K562 (cell line): ENCODE results near the gene CELSR1. TPM values are rescaled to one million over a fixed set of nuclear protein-coding genes. Genes with fewer than 3 reads are reported as not detected.

Source experiments
- ATAC-seq: fragments of 200-7000 bp; cut with Tn5 transposase; 3 replicates; pipeline ENCODE4 v1.9.1; 2020; ENCODE audit warnings: moderate library complexity
- BruUV-seq: library from RNA; stranded (reverse); fragments of 400-500 nt; replicated peaks from 2 replicates; lab custom pipeline; 2021; lab: Mats Ljungman, UMichigan
- CTCF ChIA-PET: fragments of 300-600 bp; formaldehyde crosslinking; extraction: SDS; loops from one replicate; lab custom pipeline; 2021; ENCODE audit warnings: low intra/inter-chr PET ratio; lab: Yijun Ruan, JAX
- POLR2A ChIA-PET: fragments of 300-600, 350-650 bp; sonication (Branson Sonifier 250); formaldehyde crosslinking; extraction: SDS; loops from one replicate; lab custom pipeline; 2021; ENCODE audit warnings: antibody characterized with exemption, inconsistent platforms; lab: Yijun Ruan, JAX
- DNase-seq, 4 experiments: peaks; one replicate each; pipeline versions ENCODE4 v3.0.0 to v3.0.0-alpha.2; 2011 to 2018; ENCODE audit warnings: low spot score in 3 of 4, mixed read lengths in 3 of 4; ENCODE audit errors: extremely low read depth in 1 of 4
- FAIRE-seq: peaks from 2 replicates; lab custom pipeline; 2011; peaks lifted over from hg19 to GRCh38; lab: Jason Lieb, UNC
- H2AFZ ChIP-seq: 2 replicates; pipeline ENCODE4 v1.6.0; 2011; ENCODE audit warnings: low read depth, low read length, control low read depth, inconsistent platforms
- H3K27ac ChIP-seq: fragments of 200-600 bp; 3 replicates; pipeline ENCODE4 v1.8.0; 2011; ENCODE audit warnings: low read depth, mild to moderate bottlenecking, control low read depth, inconsistent platforms, low read length, moderate library complexity, mixed read lengths; ENCODE audit errors: extremely low read depth
- H3K27me3 ChIP-seq, 2 experiments: fragments of 300-600 bp in 1 of 2; 2 replicates in 1 of 2; 3 replicates in 1 of 2; pipeline versions ENCODE4 v1.6.0 to v1.8.0; 2011; ENCODE audit warnings: inconsistent platforms in 2 of 2, low read length in 2 of 2, mild to moderate bottlenecking in 1 of 2, mixed read lengths in 1 of 2, moderate library complexity in 1 of 2; ENCODE audit not compliant: control insufficient read depth in 2 of 2, insufficient read depth in 2 of 2
- H3K36me3 ChIP-seq: fragments of 300-600 bp; 3 replicates; pipeline ENCODE4 v1.8.0; 2011; ENCODE audit warnings: mild to moderate bottlenecking, low read length, inconsistent platforms; ENCODE audit not compliant: control insufficient read depth, insufficient read depth
- H3K4me1 ChIP-seq, 2 experiments: fragments of 200-600 bp in 1 of 2; replicated peaks in 1 of 2; 2 replicates in 1 of 2; 3 replicates in 1 of 2; pipeline versions ENCODE4 v1.5.1 to v1.8.0; 2011; ENCODE audit warnings: inconsistent platforms in 2 of 2, low read length in 2 of 2, mild to moderate bottlenecking in 1 of 2, mixed read lengths in 1 of 2, moderate library complexity in 1 of 2; ENCODE audit not compliant: control insufficient read depth in 2 of 2, insufficient read depth in 2 of 2
- H3K4me2 ChIP-seq: 2 replicates; pipeline ENCODE4 v1.6.1; 2011; ENCODE audit warnings: low read length, control low read depth, inconsistent platforms, mixed read lengths; ENCODE audit not compliant: insufficient read depth
- H3K4me3 ChIP-seq: fragments of 200-600 bp; sonication (generic), shearing (Covaris generic); 2 replicates; pipeline ENCODE4 v1.5.1; 2016; ENCODE audit warnings: control low read depth, inconsistent platforms
- H3K79me2 ChIP-seq: fragments of 200-600 bp; 3 replicates; pipeline ENCODE4 v1.8.0; 2011; ENCODE audit warnings: low read length, inconsistent platforms; ENCODE audit not compliant: control insufficient read depth, insufficient read depth
- H3K9ac ChIP-seq, 2 experiments: 2 replicates each; pipeline versions ENCODE4 v1.6.0 to v1.6.1; 2011; ENCODE audit warnings: low read depth in 2 of 2, low read length in 2 of 2, control low read depth in 1 of 2, inconsistent platforms in 1 of 2, mild to moderate bottlenecking in 1 of 2, mixed read lengths in 1 of 2; ENCODE audit not compliant: insufficient read depth in 1 of 2
- H3K9me1 ChIP-seq: one replicate; pipeline ENCODE4 v1.6.0; 2011; ENCODE audit warnings: inconsistent platforms, mild to moderate bottlenecking, low read length, moderate library complexity; ENCODE audit not compliant: control insufficient read depth, insufficient read depth
- H3K9me3 ChIP-seq: replicated peaks from 2 replicates; pipeline ENCODE4 v1.5.1; 2011; ENCODE audit warnings: low read depth, low read length, inconsistent platforms; ENCODE audit not compliant: control insufficient read depth, insufficient read depth
- H4K20me1 ChIP-seq: replicated peaks from 2 replicates; pipeline ENCODE4 v1.6.1; 2011; ENCODE audit warnings: low read length, inconsistent platforms, mixed read lengths; ENCODE audit not compliant: control insufficient read depth, insufficient read depth
- JUNB ChIP-seq: fragments of 450-650 bp; formaldehyde crosslinking; conservative IDR thresholded peaks from 2 replicates; pipeline ENCODE4 v1.4.0; 2020; ENCODE audit warnings: mild to moderate bottlenecking
- NBN ChIP-seq: fragments of 450-650 bp; IDR thresholded peaks from 2 replicates; pipeline ENCODE4 v1.6.1; 2016; ENCODE audit warnings: low read depth, mild to moderate bottlenecking
- NELFE ChIP-seq: IDR thresholded peaks from 2 replicates; pipeline ENCODE4 v1.6.1; 2011; ENCODE audit warnings: mild to moderate bottlenecking; ENCODE audit not compliant: insufficient read depth, insufficient read length
- RAD51 ChIP-seq: fragments of 450-650 bp; IDR thresholded peaks from 2 replicates; pipeline ENCODE4 v1.7.1; 2016; ENCODE audit warnings: low read depth, mild to moderate bottlenecking, borderline replicate concordance
- ZNF133 ChIP-seq: fragments of 250-450 bp; sonication (Bioruptor Pico); IDR thresholded peaks from 2 replicates; pipeline ENCODE4 v1.4.0; 2020; ENCODE audit warnings: mild to moderate bottlenecking
- ZNF431 ChIP-seq: sonication (generic); formaldehyde crosslinking; IDR thresholded peaks from 2 replicates; pipeline ENCODE4 v1.8.0; 2022; ENCODE audit warnings: mild to moderate bottlenecking, missing genetic modification reagents
- WGBS: fragments of 100-300 bp; shearing (Covaris generic); methylation state at CpG from one replicate; pipeline ENCODE4 v1.1.6; 2016; ENCODE audit warnings: low coverage, mixed read lengths; ENCODE audit not compliant: insufficient coverage; ENCODE audit errors: missing lambda C conversion rate; 5-methylcytosine and 5-hydroxymethylcytosine counted together
- in situ Hi-C: fragments of 300-500 bp; cut with MboI; formaldehyde crosslinking; loops from 4 replicates; pipeline ENCODE4 v1.15.0; 2018; ENCODE audit warnings: inconsistent platforms, mixed read lengths
- intact Hi-C: fragments of 100-400 bp; cut with micrococcal nuclease; formaldehyde crosslinking; loops from 2 replicates; pipeline ENCODE4 v1.14.2; 2022
- polyA plus RNA-seq, 8 experiments: library from polyadenylated mRNA; depleted of rRNA in 4 of 8; stranded (reverse) in 5 of 8; unstranded in 3 of 8; fragments of >200 nt; fragmentation: Nextera tagmentation in 2 of 8; fragmentation: Illumina TruSeq in 1 of 8; extraction: Ambion mirVana in 2 of 8; extraction: Trizol in 1 of 8; gene quantifications; 2 replicates each; pipeline versions ENCODE4 v1.2.1 to v1.2.3, GENCODE V29; 2011 to 2014; ENCODE audit warnings: inconsistent platforms in 1 of 8, missing spikeins in 1 of 8
- total RNA-seq, 7 experiments: library from RNA; depleted of rRNA in 6 of 7; stranded (reverse); fragments of >200 nt in 6 of 7; fragmentation: Illumina TruSeq in 2 of 7; extraction: Trizol in 2 of 7; gene quantifications; 2 replicates each; pipeline versions ENCODE4 v1.2.1 to v1.2.3, GENCODE V29; 2011 to 2021; ENCODE audit warnings: low replicate concordance in 1 of 7
- TF ChIP-seq, protein P1 (sequence below): fragments of 250-450 bp; sonication (Bioruptor Pico); IDR thresholded peaks from 2 replicates; pipeline ENCODE4 v1.4.0; 2020; ENCODE audit warnings: mild to moderate bottlenecking, moderate library complexity, borderline replicate concordance

CELSR1 gene
- total and polyA plus RNA-seq, 9 of the 15 experiments (the other 6 are each of a cell fraction or from before 2014, with no cell fraction given): under 0.01 to 0.09 TPM; not detected in 7

GRCh38 chr22:46407748-46408147, 129.7 kb downstream of the CELSR1 start:
- Histone ChIP-seq H3K27me3 (peaks cover 20 to 75% of the 10 kb centered on the region in 2 experiments; a peak in 4 of 5 replicates), H3K9me3 (no peaks in the 10 kb centered on the region)
- FAIRE-seq: no peak

DNA sequence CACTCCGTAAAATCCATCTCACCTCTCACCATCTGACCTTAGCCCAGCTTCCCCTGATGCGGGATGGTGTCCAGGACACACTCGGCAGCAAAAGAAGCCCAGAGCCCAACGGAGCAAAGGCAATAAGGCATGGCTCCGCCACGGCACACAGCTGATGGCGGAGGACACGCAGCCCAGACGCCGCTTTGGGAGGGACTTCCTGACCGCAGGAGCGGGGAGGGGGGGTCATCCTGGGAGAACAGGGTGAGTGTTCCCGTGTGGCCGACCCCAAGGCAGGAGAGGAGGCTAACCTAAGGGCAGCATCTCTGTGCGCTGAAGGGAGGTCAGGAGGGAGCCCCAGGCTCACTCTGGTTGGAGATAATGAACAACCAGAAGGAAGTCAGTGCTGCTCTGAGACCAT, 130.6 kb downstream of the CELSR1 start:
- Histone ChIP-seq H2AFZ (no peak overlapping the region), H4K20me1 (peaks cover 10% of the 10 kb centered on the region; the same call in 1 of the 2 replicates), H3K9ac (no peak overlapping the region), H3K27ac (no peak overlapping the region), H3K27me3 (peaks cover 20 to 66% of the 10 kb centered on the region in 2 experiments; a peak in 4 of 5 replicates), H3K4me2 (no peak overlapping the region), H3K9me3 (no peaks in the 10 kb centered on the region), H3K4me3 (no peak overlapping the region), H3K79me2 (no peaks in the 10 kb centered on the region), H3K4me1 (peaks cover 0 to 22% of the 10 kb centered on the region in 2 experiments; a peak in 2 of 5 replicates), H3K36me3 (no peaks in the 10 kb centered on the region), H3K9me1 (no peaks in the 10 kb centered on the region)
- ChIA-PET POLR2A (no interaction called here), CTCF (no interaction called here)
- FAIRE-seq (no peak), ATAC-seq (no peak), DNase-seq (no peak)
- in situ Hi-C loops (no loop called here), intact Hi-C loops (no loop called here)
- TF ChIP-seq ZNF133 (CRISPR knock-in tag): no peak
- TF ChIP-seq RAD51: no peak
- no peak for TF ChIP-seq ZNF431 (CRISPR knock-in tag)
- no peak for TF ChIP-seq NELFE
- TF ChIP-seq, protein P1, sequence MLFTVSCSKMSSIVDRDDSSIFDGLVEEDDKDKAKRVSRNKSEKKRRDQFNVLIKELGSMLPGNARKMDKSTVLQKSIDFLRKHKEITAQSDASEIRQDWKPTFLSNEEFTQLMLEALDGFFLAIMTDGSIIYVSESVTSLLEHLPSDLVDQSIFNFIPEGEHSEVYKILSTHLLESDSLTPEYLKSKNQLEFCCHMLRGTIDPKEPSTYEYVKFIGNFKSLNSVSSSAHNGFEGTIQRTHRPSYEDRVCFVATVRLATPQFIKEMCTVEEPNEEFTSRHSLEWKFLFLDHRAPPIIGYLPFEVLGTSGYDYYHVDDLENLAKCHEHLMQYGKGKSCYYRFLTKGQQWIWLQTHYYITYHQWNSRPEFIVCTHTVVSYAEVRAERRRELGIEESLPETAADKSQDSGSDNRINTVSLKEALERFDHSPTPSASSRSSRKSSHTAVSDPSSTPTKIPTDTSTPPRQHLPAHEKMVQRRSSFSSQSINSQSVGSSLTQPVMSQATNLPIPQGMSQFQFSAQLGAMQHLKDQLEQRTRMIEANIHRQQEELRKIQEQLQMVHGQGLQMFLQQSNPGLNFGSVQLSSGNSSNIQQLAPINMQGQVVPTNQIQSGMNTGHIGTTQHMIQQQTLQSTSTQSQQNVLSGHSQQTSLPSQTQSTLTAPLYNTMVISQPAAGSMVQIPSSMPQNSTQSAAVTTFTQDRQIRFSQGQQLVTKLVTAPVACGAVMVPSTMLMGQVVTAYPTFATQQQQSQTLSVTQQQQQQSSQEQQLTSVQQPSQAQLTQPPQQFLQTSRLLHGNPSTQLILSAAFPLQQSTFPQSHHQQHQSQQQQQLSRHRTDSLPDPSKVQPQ: no peak
- TF ChIP-seq NBN: no peak
- no TSS peak for BruUV-seq
- 1% methylated on average over 11 of the region's 15 CpGs for WGBS

More at GRCh38 chr22:46407748-46408147, 129.7 kb downstream of the CELSR1 start:
- ChIA-PET POLR2A (interaction anchor here (0.6 to 1.0 kb wide), 3 partner anchors 14 to 41 kb away, joined by 3 to 4 read pairs (median 3); no protein-coding TSS in a partner anchor), CTCF (no interaction called here)
- intact Hi-C loops: no loop called here
- BruUV-seq: no TSS peak
- Histone ChIP-seq H3K4me1 (peaks cover 0 to 22% of the 10 kb centered on the region in 2 experiments; a peak in 2 of 5 replicates), H3K4me3 (no peak overlapping the region), H3K27ac (no peak overlapping the region)
- TF ChIP-seq JUNB (CRISPR knock-in tag): no peak
- TF ChIP-seq, all 486 proteins: peak for 0
- H3K79me2 ChIP-seq: no peaks in the 10 kb centered on the region
- no peaks in the 10 kb centered on the region for H3K9me1 ChIP-seq
- H3K9ac ChIP-seq: no peak overlapping the region
- no peaks in the 10 kb centered on the region for H3K36me3 ChIP-seq
- peaks cover 12% of the 10 kb centered on the region; the same call in 1 of the 2 replicates for H4K20me1 ChIP-seq
- H3K4me2 ChIP-seq: no peak overlapping the region
- DNase-seq: no peak
- H2AFZ ChIP-seq: no peak overlapping the region
- in situ Hi-C loops: no loop called here
- 6% methylated on average over 13 of the region's 16 CpGs for WGBS
- no peak for ATAC-seq
